ENCODE results near the gene RPS18. TPM values are rescaled to one million over a fixed set of nuclear protein-coding genes. Genes with fewer than 3 reads are reported as not detected.
A peak's percentile ranks its signal among the peaks of the same experiment; 100 is the strongest.

RPS18 gene
- total and polyA plus RNA-seq, 2 of the 13 experiments (the other 11 are each of a cell fraction or from before 2014, with no cell fraction given) = 3,896 to 5,806 TPM

DNA sequence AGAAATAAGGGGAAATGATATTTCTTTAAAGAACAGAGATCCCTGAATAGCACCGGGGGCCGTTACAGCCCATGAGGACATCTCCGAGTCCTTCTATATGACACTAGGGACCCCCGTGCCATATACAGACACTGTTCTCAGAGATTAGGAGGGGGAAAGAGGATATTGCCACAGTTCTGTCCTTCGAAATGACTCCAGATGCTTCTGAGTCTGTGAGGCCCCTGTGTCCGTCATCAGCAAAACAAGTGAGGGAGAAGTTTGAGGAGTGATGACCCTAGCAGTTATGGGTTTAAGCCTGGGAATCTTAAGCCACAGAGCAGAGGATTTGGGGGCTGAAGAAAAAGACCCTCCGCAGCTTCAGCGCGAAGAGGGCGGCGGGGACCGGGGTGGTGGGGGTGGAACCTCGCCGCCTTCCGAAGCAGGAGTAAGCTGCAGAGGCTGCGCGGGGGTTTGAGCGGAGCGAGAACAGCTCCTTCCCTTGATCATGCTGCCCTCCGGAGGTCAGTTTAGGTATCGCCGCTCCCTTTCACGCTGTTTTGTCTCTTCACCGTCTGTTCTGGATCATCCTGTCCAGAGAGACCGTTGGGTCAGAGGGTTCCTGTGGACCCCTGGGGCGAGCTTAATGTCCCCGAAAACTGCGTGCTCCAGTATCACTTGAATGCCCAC, 23.8 kb upstream of the RPS18 start (continued):
- TF ChIP-seq ZNF530 (CRISPR knock-in tag; IDR thresholded peaks at IDR 0.05; ENCODE audit: low read depth) (no peak), ZSCAN12 (CRISPR knock-in tag; IDR thresholded peaks at IDR 0.05) (no peak), HCFC1 (IDR thresholded peaks at IDR 0.05; ENCODE audit: low read depth, low read length) (peak; percentile 36; the same call in 1 of the 2 replicates), MIXL1 (CRISPR knock-in tag; IDR thresholded peaks at IDR 0.05) (0 out of 2 replicates have a peak, but pooled peaks have one; percentile 47), ZNF768 (CRISPR knock-in tag; IDR thresholded peaks at IDR 0.05) (peak; percentile 23; the same call in 1 of the 2 replicates), ATAD3A (CRISPR knock-in tag; IDR thresholded peaks at IDR 0.05) (peak; percentile 54; the same call in 1 of the 2 replicates), POLR2G (IDR thresholded peaks at IDR 0.05; ENCODE audit: low read depth, low read length) (no peak), PPARG (CRISPR knock-in tag; conservative IDR thresholded peaks at IDR 0.05) (peak; percentile 43; the same call in 1 of the 2 replicates), HNRNPH1 (optimal IDR thresholded peaks at IDR 0.05; ENCODE audit: low read depth, low read length) (no peak)
- TF ChIP-seq, protein P1, sequence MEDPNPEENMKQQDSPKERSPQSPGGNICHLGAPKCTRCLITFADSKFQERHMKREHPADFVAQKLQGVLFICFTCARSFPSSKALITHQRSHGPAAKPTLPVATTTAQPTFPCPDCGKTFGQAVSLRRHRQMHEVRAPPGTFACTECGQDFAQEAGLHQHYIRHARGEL (CRISPR knock-in tag; IDR thresholded peaks at IDR 0.05) = no peak
- TF ChIP-seq, protein P2, sequence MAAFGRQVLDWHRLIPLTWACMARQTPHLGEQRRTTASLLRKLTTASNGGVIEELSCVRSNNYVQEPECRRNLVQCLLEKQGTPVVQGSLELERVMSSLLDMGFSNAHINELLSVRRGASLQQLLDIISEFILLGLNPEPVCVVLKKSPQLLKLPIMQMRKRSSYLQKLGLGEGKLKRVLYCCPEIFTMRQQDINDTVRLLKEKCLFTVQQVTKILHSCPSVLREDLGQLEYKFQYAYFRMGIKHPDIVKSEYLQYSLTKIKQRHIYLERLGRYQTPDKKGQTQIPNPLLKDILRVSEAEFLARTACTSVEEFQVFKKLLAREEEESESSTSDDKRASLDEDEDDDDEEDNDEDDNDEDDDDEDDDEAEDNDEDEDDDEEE (CRISPR knock-in tag; IDR thresholded peaks at IDR 0.05) = no peak; the same call in 1 of the 2 replicates
- TF ChIP-seq, protein P3, sequence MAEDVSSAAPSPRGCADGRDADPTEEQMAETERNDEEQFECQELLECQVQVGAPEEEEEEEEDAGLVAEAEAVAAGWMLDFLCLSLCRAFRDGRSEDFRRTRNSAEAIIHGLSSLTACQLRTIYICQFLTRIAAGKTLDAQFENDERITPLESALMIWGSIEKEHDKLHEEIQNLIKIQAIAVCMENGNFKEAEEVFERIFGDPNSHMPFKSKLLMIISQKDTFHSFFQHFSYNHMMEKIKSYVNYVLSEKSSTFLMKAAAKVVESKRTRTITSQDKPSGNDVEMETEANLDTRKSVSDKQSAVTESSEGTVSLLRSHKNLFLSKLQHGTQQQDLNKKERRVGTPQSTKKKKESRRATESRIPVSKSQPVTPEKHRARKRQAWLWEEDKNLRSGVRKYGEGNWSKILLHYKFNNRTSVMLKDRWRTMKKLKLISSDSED (CRISPR knock-in tag; IDR thresholded peaks at IDR 0.05) = no peak
- TF ChIP-seq, protein P4, sequence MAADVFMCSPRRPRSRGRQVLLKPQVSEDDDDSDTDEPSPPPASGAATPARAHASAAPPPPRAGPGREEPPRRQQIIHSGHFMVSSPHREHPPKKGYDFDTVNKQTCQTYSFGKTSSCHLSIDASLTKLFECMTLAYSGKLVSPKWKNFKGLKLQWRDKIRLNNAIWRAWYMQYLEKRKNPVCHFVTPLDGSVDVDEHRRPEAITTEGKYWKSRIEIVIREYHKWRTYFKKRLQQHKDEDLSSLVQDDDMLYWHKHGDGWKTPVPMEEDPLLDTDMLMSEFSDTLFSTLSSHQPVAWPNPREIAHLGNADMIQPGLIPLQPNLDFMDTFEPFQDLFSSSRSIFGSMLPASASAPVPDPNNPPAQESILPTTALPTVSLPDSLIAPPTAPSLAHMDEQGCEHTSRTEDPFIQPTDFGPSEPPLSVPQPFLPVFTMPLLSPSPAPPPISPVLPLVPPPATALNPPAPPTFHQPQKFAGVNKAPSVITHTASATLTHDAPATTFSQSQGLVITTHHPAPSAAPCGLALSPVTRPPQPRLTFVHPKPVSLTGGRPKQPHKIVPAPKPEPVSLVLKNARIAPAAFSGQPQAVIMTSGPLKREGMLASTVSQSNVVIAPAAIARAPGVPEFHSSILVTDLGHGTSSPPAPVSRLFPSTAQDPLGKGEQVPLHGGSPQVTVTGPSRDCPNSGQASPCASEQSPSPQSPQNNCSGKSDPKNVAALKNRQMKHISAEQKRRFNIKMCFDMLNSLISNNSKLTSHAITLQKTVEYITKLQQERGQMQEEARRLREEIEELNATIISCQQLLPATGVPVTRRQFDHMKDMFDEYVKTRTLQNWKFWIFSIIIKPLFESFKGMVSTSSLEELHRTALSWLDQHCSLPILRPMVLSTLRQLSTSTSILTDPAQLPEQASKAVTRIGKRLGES (CRISPR knock-in tag; IDR thresholded peaks at IDR 0.05; ENCODE audit: borderline replicate concordance) = no peak
- TF ChIP-seq, protein P5, sequence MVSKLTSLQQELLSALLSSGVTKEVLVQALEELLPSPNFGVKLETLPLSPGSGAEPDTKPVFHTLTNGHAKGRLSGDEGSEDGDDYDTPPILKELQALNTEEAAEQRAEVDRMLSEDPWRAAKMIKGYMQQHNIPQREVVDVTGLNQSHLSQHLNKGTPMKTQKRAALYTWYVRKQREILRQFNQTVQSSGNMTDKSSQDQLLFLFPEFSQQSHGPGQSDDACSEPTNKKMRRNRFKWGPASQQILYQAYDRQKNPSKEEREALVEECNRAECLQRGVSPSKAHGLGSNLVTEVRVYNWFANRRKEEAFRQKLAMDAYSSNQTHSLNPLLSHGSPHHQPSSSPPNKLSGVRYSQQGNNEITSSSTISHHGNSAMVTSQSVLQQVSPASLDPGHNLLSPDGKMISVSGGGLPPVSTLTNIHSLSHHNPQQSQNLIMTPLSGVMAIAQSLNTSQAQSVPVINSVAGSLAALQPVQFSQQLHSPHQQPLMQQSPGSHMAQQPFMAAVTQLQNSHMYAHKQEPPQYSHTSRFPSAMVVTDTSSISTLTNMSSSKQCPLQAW (CRISPR knock-in tag; IDR thresholded peaks at IDR 0.05) = no peak
- TF ChIP-seq, protein P6, sequence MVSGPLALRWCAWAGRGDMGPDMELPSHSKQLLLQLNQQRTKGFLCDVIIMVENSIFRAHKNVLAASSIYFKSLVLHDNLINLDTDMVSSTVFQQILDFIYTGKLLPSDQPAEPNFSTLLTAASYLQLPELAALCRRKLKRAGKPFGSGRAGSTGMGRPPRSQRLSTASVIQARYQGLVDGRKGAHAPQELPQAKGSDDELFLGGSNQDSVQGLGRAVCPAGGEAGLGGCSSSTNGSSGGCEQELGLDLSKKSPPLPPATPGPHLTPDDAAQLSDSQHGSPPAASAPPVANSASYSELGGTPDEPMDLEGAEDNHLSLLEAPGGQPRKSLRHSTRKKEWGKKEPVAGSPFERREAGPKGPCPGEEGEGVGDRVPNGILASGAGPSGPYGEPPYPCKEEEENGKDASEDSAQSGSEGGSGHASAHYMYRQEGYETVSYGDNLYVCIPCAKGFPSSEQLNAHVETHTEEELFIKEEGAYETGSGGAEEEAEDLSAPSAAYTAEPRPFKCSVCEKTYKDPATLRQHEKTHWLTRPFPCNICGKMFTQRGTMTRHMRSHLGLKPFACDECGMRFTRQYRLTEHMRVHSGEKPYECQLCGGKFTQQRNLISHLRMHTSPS (CRISPR knock-in tag; IDR thresholded peaks at IDR 0.05; ENCODE audit: low read depth) = no peak
- TF ChIP-seq, protein P7, sequence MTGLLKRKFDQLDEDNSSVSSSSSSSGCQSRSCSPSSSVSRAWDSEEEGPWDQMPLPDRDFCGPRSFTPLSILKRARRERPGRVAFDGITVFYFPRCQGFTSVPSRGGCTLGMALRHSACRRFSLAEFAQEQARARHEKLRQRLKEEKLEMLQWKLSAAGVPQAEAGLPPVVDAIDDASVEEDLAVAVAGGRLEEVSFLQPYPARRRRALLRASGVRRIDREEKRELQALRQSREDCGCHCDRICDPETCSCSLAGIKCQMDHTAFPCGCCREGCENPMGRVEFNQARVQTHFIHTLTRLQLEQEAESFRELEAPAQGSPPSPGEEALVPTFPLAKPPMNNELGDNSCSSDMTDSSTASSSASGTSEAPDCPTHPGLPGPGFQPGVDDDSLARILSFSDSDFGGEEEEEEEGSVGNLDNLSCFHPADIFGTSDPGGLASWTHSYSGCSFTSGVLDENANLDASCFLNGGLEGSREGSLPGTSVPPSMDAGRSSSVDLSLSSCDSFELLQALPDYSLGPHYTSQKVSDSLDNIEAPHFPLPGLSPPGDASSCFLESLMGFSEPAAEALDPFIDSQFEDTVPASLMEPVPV (CRISPR knock-in tag; IDR thresholded peaks at IDR 0.05) = no peak

Measured in HepG2 (cell line).